Measurements from ENCODE around the gene TRIM17.

The TRIM17 gene

DNA sequence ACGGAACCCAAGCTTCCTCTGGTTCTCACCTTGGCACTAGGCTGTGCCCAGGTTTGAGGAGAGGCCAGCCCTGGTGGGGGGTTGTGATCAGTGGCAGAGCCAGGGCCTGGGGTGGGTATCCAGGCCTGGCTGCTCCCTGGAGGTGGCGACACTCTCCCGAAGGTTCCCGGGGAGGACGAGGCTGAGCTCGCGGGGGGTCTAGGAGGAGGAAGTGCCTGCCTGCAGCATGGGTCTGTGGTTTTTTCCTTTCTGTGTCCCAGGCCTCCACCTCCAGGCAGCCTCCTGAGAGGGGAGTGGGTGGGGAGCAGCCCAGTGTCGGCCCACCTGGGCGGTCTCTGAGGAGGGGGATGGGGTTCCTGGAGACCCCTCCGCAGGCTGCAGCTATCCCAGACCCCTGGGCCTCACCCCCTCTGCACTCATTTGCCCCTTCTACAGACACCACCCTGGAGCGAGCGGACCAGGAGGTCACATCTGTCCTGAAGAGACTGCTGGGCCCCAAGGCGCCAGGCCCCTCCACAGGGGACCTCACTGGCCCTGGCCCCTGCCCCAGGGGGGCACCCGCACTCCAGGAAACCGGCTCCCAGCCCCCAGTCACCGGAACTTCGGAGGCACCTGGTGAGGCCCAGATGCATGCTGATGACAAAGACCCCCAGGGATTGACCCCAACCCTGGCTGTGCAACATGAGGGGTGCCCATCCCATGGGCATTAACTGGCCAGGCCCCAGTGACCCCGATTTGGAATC lies 54.3 kb downstream of the TRIM17 start:
- TF ChIP-seq, protein P1, sequence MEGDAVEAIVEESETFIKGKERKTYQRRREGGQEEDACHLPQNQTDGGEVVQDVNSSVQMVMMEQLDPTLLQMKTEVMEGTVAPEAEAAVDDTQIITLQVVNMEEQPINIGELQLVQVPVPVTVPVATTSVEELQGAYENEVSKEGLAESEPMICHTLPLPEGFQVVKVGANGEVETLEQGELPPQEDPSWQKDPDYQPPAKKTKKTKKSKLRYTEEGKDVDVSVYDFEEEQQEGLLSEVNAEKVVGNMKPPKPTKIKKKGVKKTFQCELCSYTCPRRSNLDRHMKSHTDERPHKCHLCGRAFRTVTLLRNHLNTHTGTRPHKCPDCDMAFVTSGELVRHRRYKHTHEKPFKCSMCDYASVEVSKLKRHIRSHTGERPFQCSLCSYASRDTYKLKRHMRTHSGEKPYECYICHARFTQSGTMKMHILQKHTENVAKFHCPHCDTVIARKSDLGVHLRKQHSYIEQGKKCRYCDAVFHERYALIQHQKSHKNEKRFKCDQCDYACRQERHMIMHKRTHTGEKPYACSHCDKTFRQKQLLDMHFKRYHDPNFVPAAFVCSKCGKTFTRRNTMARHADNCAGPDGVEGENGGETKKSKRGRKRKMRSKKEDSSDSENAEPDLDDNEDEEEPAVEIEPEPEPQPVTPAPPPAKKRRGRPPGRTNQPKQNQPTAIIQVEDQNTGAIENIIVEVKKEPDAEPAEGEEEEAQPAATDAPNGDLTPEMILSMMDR (IDR thresholded peaks at IDR 0.05; ENCODE audit: low read depth, low read length) = no peak

DNA sequence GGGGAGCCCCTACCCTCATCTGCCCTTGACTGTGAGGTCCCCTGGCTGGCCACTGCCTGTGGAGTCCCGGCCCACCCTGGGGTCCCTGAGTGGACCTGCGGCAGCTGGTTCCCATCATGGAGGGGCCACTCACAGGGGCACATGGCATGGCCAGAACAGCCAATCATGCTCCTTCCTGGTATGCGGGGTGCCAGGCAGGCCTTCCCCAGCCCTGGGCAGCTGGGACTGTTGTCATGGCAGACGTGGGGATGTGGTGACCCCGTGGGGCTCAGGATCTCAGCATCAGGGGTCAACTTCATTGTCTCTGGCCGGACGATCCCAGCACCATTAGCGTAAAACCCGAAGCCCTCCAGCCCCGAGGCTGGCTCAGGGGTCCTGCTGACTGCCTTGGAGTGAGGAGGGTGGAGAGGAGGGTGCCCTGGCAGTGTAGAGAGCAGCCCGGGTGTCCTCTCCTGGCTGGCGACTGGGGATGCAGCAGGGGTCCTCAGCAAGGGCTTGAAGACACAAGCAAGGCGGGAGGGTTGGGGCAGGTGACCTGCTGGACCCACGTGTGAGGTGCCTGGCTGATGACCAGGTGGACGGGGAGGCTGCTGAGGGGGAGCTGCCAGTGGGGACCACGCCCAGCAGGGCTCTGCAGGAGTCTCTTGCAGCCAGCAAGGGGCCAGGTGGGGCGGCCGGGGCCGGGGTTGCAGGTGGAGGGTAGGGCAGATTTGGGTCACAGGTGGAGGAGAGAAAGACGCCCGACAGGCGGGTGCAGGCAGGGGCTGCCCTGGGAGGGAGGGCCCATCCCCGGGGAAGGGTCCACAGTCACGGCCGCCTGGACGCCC lies 55.1 kb downstream of the TRIM17 start:
- TF ChIP-seq, protein P1 (IDR thresholded peaks at IDR 0.05; ENCODE audit: low read depth, low read length) = no peak
- no peaks in the 10 kb centered on the region for H3K36me3 ChIP-seq
- H3K27ac ChIP-seq = no peak overlapping the region
- H3K27me3 ChIP-seq (ENCODE audit: insufficient read depth, low read depth, severe bottlenecking) = no peaks in the 10 kb centered on the region
- no peaks in the 10 kb centered on the region for H3K9me3 ChIP-seq (ENCODE audit: severe bottlenecking)
- H3K4me3 ChIP-seq (ENCODE audit: low read depth, low read length) = no peak overlapping the region
- DNase-seq = no peak

More for the DNA sequence above, 54.3 kb downstream of the TRIM17 start:
- Histone ChIP-seq H3K9me3 (ENCODE audit: severe bottlenecking) (no peaks in the 10 kb centered on the region), H3K4me3 (ENCODE audit: low read depth, low read length) (no peak overlapping the region), H3K36me3 (no peaks in the 10 kb centered on the region), H3K27me3 (ENCODE audit: insufficient read depth, low read depth, severe bottlenecking) (no peaks in the 10 kb centered on the region), H3K27ac (no peak overlapping the region)
- DNase-seq = no peak

DNA sequence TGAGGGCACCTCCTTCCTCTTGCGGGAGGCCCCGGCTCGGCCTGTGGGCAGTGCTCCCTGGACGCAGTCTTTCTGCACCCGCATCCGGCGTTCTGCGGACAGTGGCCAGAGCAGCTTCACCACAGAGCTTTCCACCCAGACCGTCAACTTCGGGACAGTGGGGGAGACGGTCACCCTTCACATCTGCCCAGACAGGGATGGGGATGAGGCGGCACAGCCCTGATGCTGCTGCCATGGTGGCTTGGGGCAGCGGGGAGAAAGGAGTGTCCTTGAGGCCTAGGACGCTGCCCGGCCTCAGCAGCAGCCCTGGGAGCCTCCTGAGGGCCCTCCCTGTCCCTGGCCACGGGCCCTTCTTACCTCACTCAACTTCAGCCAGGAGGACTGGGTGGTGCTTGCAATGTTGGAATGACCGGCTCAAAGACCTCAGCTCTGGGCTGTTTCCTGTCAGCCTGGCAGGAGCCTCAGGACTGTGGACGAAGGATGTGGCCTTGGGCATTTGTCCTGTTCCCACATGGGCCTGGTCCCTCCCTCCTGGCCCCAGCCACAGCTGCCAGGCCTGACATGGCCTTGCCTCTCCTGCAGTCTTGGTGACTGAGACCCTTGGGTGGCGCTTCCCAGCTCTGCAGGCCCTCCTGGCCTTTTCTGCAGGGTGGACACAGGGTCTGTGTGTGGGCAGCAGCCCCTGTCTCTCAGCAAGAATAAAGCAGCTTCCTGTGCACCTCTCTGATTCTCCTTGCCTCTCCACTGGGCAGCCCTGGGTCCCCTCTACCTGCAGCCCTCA lies 55.9 kb downstream of the TRIM17 start:
- no peak overlapping the region for H3K27ac ChIP-seq
- no peak for DNase-seq
- H3K27me3 ChIP-seq (ENCODE audit: insufficient read depth, low read depth, severe bottlenecking) = no peaks in the 10 kb centered on the region
- H3K9me3 ChIP-seq (ENCODE audit: severe bottlenecking) = no peaks in the 10 kb centered on the region
- no peaks in the 10 kb centered on the region for H3K36me3 ChIP-seq
- no peak overlapping the region for H3K4me3 ChIP-seq (ENCODE audit: low read depth, low read length)
- TF ChIP-seq, protein P1 (IDR thresholded peaks at IDR 0.05; ENCODE audit: low read depth, low read length) = no peak

DNA sequence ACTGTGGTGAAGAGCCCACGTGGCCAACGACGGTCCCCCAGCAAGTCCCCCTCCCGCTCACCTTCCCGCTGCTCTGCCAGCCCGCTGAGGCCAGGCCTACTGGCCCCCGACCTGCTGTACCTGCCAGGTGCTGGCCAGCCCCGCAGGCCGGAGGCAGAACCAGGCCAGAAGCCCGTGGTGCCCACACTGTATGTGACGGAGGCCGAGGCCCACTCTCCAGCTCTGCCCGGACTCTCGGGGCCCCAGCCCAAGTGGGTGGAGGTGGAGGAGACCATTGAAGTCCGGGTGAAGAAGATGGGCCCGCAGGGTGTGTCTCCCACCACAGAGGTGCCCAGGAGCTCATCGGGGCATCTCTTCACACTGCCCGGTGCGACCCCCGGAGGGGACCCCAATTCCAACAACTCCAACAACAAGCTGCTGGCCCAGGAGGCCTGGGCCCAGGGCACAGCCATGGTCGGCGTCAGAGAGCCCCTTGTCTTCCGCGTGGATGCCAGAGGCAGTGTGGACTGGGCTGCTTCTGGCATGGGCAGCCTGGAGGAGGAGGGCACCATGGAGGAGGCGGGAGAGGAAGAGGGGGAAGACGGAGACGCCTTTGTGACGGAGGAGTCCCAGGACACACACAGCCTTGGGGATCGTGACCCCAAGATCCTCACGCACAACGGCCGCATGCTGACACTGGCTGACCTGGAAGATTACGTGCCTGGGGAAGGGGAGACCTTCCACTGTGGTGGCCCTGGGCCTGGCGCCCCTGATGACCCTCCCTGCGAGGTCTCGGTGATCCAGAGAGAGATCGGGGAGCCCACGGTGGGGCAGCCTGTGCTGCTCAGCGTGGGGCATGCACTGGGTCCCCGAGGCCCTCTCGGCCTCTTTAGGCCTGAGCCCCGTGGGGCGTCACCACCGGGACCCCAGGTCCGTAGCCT lies 56.8 kb downstream of the TRIM17 start:
- Histone ChIP-seq H3K27ac (no peak overlapping the region), H3K36me3 (no peaks in the 10 kb centered on the region), H3K4me3 (ENCODE audit: low read depth, low read length) (no peak overlapping the region), H3K27me3 (ENCODE audit: insufficient read depth, low read depth, severe bottlenecking) (no peaks in the 10 kb centered on the region), H3K9me3 (ENCODE audit: severe bottlenecking) (no peaks in the 10 kb centered on the region)
- TF ChIP-seq, protein P1 (IDR thresholded peaks at IDR 0.05; ENCODE audit: low read depth, low read length) = no peak
- DNase-seq = no peak
